ENCODE data around the gene HEXD.

DNA sequence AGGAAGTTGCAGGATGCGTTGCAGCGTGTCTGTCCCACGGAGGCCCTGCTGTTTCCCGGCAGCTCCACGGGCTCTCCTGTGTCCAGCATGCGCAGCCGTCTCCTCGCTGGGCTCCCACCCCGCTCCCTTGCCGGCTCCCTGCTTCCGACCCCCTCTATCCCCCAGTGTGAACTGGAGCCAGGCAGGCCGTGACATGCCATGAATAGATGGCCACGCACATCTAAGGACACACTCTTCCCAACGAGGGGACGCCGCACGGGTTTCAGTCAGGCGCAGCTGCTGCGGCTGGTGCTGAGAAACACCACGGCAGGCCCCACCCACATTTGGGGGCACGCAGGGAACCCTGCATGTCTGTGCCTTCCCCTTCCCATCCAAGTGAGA lies 9.2 kb upstream of the HEXD start:
- TF ChIP-seq CTCF (conservative IDR thresholded peaks at IDR 0.05) (no peak), EZH2 (IDR thresholded peaks at IDR 0.05; ENCODE audit: low read depth) (no peak)
